HEK293T (cell line): ENCODE results near the gene FUBP3.
"Not testable (repeated sequence)": the region's sequence is repeated elsewhere in the genome, so short reads cannot be mapped to it uniquely, and the experiment has no call there.

ENCODE experiments used
- CTCF ChIA-PET: fragments of 350-600 bp; formaldehyde crosslinking; extraction: SDS; loops from one replicate; lab custom pipeline; 2021; ENCODE audit warnings: antibody characterized with exemption, inconsistent platforms; lab: Yijun Ruan, JAX
- POLR2A ChIA-PET: fragments of 350-600 bp; formaldehyde crosslinking; extraction: SDS; loops from one replicate; lab custom pipeline; 2020; ENCODE audit warnings: antibody characterized with exemption, inconsistent platforms; lab: Yijun Ruan, JAX
- DNase-seq: peaks from one replicate; pipeline ENCODE4 v3.0.0; 2012; ENCODE audit warnings: mixed read lengths; ENCODE audit errors: extremely low spot score
- ARNT ChIP-seq: fragments of 450-650 bp; IDR thresholded peaks from 2 replicates; pipeline ENCODE4 v1.6.1; 2017; ENCODE audit warnings: mild to moderate bottlenecking
- BHLHE40 ChIP-seq: fragments of 450-650 bp; IDR thresholded peaks from 2 replicates; pipeline ENCODE4 v1.6.1; 2016; ENCODE audit warnings: mild to moderate bottlenecking, moderate library complexity, borderline replicate concordance
- CTBP1 ChIP-seq: fragments of 450-650 bp; IDR thresholded peaks from 2 replicates; pipeline ENCODE4 v1.6.1; 2016; ENCODE audit warnings: borderline replicate concordance
- ELF4 ChIP-seq: fragments of 450-650 bp; IDR thresholded peaks from 2 replicates; pipeline ENCODE4 v1.6.1; 2017; ENCODE audit warnings: antibody characterized with exemption
- FOXA1 ChIP-seq: fragments of 450-650 bp; IDR thresholded peaks from 2 replicates; pipeline ENCODE4 v1.6.1; 2016; ENCODE audit warnings: mild to moderate bottlenecking
- FOXK2 ChIP-seq: fragments of 450-650 bp; IDR thresholded peaks from 2 replicates; pipeline ENCODE4 v1.6.1; 2016; ENCODE audit warnings: mild to moderate bottlenecking
- FOXM1 ChIP-seq: fragments of 450-650 bp; IDR thresholded peaks from 2 replicates; pipeline ENCODE4 v1.6.1; 2017; ENCODE audit warnings: mild to moderate bottlenecking, borderline replicate concordance
- HDGF ChIP-seq: fragments of 450-650 bp; IDR thresholded peaks from 2 replicates; pipeline ENCODE4 v1.6.1; 2017; ENCODE audit warnings: antibody characterized with exemption, borderline replicate concordance
- L3MBTL2 ChIP-seq: fragments of 450-650 bp; conservative IDR thresholded peaks from 2 replicates; pipeline ENCODE4 v1.6.1; 2016; ENCODE audit warnings: mild to moderate bottlenecking
- LEF1 ChIP-seq: fragments of 450-650 bp; IDR thresholded peaks from 2 replicates; pipeline ENCODE4 v1.6.1; 2017; ENCODE audit warnings: mild to moderate bottlenecking, borderline replicate concordance
- NFRKB ChIP-seq: fragments of 450-650 bp; IDR thresholded peaks from 2 replicates; pipeline ENCODE4 v1.6.1; 2016; ENCODE audit warnings: mild to moderate bottlenecking, moderate library complexity
- PKNOX1 ChIP-seq: fragments of 450-650 bp; IDR thresholded peaks from 2 replicates; pipeline ENCODE4 v1.6.1; 2016
- SP1 ChIP-seq: fragments of 450-650 bp; IDR thresholded peaks from 2 replicates; pipeline ENCODE4 v1.6.1; 2017
- SUZ12 ChIP-seq: fragments of 450-650 bp; IDR thresholded peaks from 2 replicates; pipeline ENCODE4 v1.6.1; 2016; ENCODE audit warnings: mild to moderate bottlenecking
- TARDBP ChIP-seq: fragments of 450-650 bp; IDR thresholded peaks from 2 replicates; pipeline ENCODE4 v1.6.1; 2016
- ZNF384 ChIP-seq: fragments of 450-650 bp; IDR thresholded peaks from 2 replicates; pipeline ENCODE4 v1.6.1; 2016

FUBP3 gene

GRCh38 chr9:130555968-130556367, 23.4 kb upstream of the FUBP3 start:
- POLR2A ChIA-PET, result interaction anchor here (1.7 kb wide), 1 partner anchor 24 kb away, joined by 5 read pairs; the partner anchor contains the start of gene FUBP3
- no peak for DNase-seq
- CTCF ChIA-PET, result no interaction called here
- TF ChIP-seq HDGF (no peak), NFRKB (no peak), CTBP1 (no peak), FOXM1 (no peak), FOXA1 (no peak), L3MBTL2 (no peak), LEF1 (no peak), PKNOX1 (no peak), BHLHE40 (no peak), SP1 (no peak), ZNF384 (no peak), SUZ12 (no peak), ARNT (no peak), FOXK2 (no peak), TARDBP (no peak), ELF4 (no peak)

DNA sequence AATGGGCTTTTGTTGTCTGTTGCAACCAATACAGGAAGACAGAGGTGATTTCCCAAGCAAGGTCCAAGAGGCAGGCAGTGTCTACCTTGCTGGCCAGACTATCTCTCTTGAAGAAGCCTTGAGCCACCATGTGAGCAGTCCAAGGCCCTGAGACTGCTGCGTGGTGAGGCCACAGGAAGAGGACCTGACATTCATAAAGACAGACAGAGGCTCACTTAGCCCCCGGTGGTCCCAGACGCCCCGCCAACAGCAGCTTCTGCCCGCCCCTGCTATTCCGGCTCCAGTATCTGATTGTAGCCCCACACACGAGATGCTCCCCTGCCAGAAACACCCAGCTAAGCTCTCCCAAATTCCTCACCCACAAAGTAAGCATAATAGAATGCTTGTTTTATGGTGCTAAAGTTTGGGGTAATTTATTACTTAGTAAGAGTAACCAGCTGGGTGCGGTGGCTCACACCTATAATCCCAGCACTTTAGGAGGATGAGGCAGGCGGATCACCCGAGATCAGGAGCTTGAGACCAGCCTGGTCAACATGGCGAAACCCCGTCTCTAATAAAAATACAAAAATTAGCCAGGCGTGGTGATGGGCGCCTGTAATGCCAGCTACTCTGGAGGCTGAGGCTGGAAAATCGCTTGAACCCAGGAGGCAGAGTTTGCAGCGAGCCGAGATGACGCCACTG, 22.8 kb upstream of the FUBP3 start:
- CTCF ChIA-PET, result no interaction called here
- POLR2A ChIA-PET, result interaction anchor here (1.7 kb wide), 1 partner anchor 23 kb away, joined by 5 read pairs; the partner anchor contains the start of gene FUBP3
- no peak for DNase-seq
- no peak for TF ChIP-seq LEF1
- no peak for TF ChIP-seq L3MBTL2
- no peak for TF ChIP-seq TARDBP
- TF ChIP-seq CTBP1, result no peak
- TF ChIP-seq FOXM1, result no peak

GRCh38 chr9:130557077-130557468, 22.3 kb upstream of the FUBP3 start:
- ChIA-PET POLR2A (no interaction called here), CTCF (no interaction called here)
- no peak for DNase-seq
- TF ChIP-seq TARDBP (no peak), SUZ12 (no peak), L3MBTL2 (no peak), BHLHE40 (no peak), FOXM1 (no peak), ARNT (no peak), NFRKB (no peak), LEF1 (no peak)

GRCh38 chr9:130561056-130561455, 18.3 kb upstream of the FUBP3 start:
- no peak for TF ChIP-seq NFRKB
- no peak for TF ChIP-seq SP1
- TF ChIP-seq FOXM1, result no peak
- TF ChIP-seq ARNT, result no peak
- no peak for TF ChIP-seq ELF4
- no peak for TF ChIP-seq TARDBP
- no peak for TF ChIP-seq L3MBTL2
- TF ChIP-seq HDGF, result no peak
- no peak for TF ChIP-seq SUZ12
- no peak for TF ChIP-seq FOXK2
- ChIA-PET CTCF (no interaction called here), POLR2A (no interaction called here)
- no peak for DNase-seq

- POLR2A ChIA-PET, DNase-seq, CTCF ChIA-PET: not testable (repeated sequence)
Observed at GRCh38 chr9:130562525-130562924, 16.9 kb upstream of the FUBP3 start.

GRCh38 chr9:130563797-130564196, 15.6 kb upstream of the FUBP3 start:
- ChIA-PET CTCF (interaction anchor here (0.6 kb wide), 1 partner anchor 536 kb away, joined by 3 read pairs; no protein-coding TSS in a partner anchor), POLR2A (no interaction called here)
- TF ChIP-seq BHLHE40, result no peak
- no peak for TF ChIP-seq SP1
- DNase-seq, result no peak

DNA sequence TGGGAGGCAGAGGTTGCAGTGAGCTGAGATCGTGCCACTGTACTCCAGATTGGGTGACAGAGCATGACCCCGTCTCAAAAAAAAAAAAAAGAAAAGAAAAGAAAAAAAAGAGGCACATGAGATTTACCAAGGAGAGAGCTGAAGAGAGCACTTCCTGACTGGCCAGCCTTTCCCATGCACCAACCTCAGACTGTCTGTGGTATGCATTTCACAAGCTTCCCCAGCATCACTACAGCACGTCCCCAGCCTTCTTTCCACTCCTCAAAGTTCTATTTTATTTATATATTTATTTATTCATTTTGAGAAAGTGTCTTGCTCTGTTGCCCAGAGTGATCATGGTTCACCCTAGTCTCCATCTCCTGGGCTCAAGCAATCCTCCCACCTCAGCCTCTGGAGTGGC, 13.6 kb upstream of the FUBP3 start:
- no peak for DNase-seq
- no peak for TF ChIP-seq SP1
- POLR2A ChIA-PET, result no interaction called here
- CTCF ChIA-PET, result interaction anchor here (0.6 kb wide), 1 partner anchor 9 kb away, joined by 3 read pairs; no protein-coding TSS in a partner anchor

GRCh38 chr9:130570208-130570607, 9.2 kb upstream of the FUBP3 start:
- POLR2A ChIA-PET, result interaction anchor here (1.0 kb wide), 1 partner anchor 9 kb away, joined by 3 read pairs; the partner anchor contains the start of gene FUBP3
- no peak for DNase-seq
- peak; percentile 44 for TF ChIP-seq ZNF384
- no peak for TF ChIP-seq CTBP1
- CTCF ChIA-PET, result no interaction called here

DNA sequence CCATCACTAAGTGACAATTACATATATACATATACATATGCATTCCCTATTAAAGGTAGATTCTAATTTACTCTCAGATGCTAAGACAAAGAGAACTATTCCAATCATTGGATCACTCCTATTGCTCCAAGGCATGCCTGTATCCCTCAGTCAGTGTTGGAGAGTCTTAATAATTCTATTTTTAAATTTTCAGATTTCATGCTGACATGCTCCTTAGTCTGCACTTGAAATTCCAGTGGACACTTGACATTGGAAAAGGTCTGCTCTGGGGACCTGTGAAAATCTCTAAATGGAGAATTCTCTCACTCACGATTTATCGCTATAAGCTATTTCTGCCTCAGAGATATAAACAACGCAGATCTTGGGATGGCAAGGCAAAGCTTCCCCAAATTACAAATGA, 3.9 kb upstream of the FUBP3 start:
- no peak for DNase-seq
- POLR2A ChIA-PET, result no interaction called here
- CTCF ChIA-PET, result no interaction called here
- TF ChIP-seq SUZ12 (no peak), TARDBP (no peak), FOXK2 (no peak), SP1 (no peak), HDGF (no peak), FOXA1 (no peak), ARNT (no peak), PKNOX1 (no peak), ELF4 (no peak), CTBP1 (no peak), ZNF384 (no peak), L3MBTL2 (no peak), BHLHE40 (no peak)
